Thoracic aorta (tissue), 2 donors: ENCODE measurements around the gene SH3PXD2A. TPM values are rescaled to one million over a fixed set of nuclear protein-coding genes. Genes with fewer than 3 reads are reported as not detected.

Experiments
- ATAC-seq: fragments of 150-250 bp; one replicate; pipeline ENCODE4 v1.8.0; 2017; ENCODE audit warnings: low read depth; ENCODE audit not compliant: insufficient number of reproducible peaks, low FRiP score
- DNase-seq: peaks from one replicate; pipeline ENCODE4 v3.0.0-alpha.2; 2020; ENCODE audit warnings: low spot score
- H3K27ac ChIP-seq, 2 donors: fragments of 200-600 bp; sonication (generic); 1 replicate in 1 of 2; 2 replicates in 1 of 2; pipeline ENCODE4 v1.5.1; 2016; ENCODE audit warnings: mild to moderate bottlenecking in 2 of 2, moderate library complexity in 2 of 2
- H3K27me3 ChIP-seq: fragments of 200-600 bp; sonication (generic); replicated peaks from 2 replicates; pipeline ENCODE4 v1.6.0; 2016; ENCODE audit warnings: mild to moderate bottlenecking; ENCODE audit not compliant: insufficient read depth
- H3K36me3 ChIP-seq: fragments of 200-600 bp; sonication (generic); one replicate; pipeline ENCODE4 v1.5.1; 2016
- H3K4me1 ChIP-seq, 2 donors: fragments of 200-600 bp; sonication (generic); 1 replicate in 1 of 2; 2 replicates in 1 of 2; pipeline versions ENCODE4 v1.5.1 to v1.6.0; 2016; ENCODE audit warnings: low read depth in 2 of 2, mild to moderate bottlenecking in 1 of 2; ENCODE audit not compliant: control insufficient read depth in 1 of 2
- H3K4me3 ChIP-seq: fragments of 200-600 bp; sonication (generic); 2 replicates; pipeline ENCODE4 v1.5.1; 2016; ENCODE audit warnings: mild to moderate bottlenecking
- H3K9me3 ChIP-seq: fragments of 200-600 bp; sonication (generic); 2 replicates; pipeline ENCODE4 v1.5.1; 2016
- CTCF ChIP-seq: fragments of 200-600 bp; sonication (generic); IDR thresholded peaks from one replicate; pipeline ENCODE4 v1.5.1; 2019; ENCODE audit warnings: antibody characterized with exemption
- total RNA-seq, 2 donors: library from RNA; depleted of rRNA; stranded (reverse); fragments of >200 nt; gene quantifications; one replicate each; pipeline versions ENCODE4 v1.1.0 to v1.2.3, GENCODE V29; 2016

The SH3PXD2A gene
- total RNA-seq, 2 donors from 2014 or later = 28.3 to 51.5 TPM

GRCh38 chr10:103622286-103622685 lies 233.1 kb downstream of the SH3PXD2A start:
- DNase-seq (no peak), ATAC-seq (no peak)
- H3K9me3 ChIP-seq = no peaks in the 10 kb centered on the region
- H3K27ac ChIP-seq = peak overlapping the region; percentile 71 to 78
- H3K36me3 ChIP-seq = peaks cover 8% of the 10 kb centered on the region
- H3K4me3 ChIP-seq = no peak overlapping the region
- TF ChIP-seq CTCF = no peak
- peaks cover 45 to 81% of the 10 kb centered on the region in 2 donors for H3K4me1 ChIP-seq
- no peaks in the 10 kb centered on the region for H3K27me3 ChIP-seq

- Histone ChIP-seq H3K4me3 (no peak overlapping the region), H3K36me3 (peaks cover 14% of the 10 kb centered on the region), H3K27ac (peak overlapping the region; percentile 71 to 78), H3K27me3 (no peaks in the 10 kb centered on the region), H3K4me1 (peaks cover 43 to 75% of the 10 kb centered on the region in 2 donors), H3K9me3 (no peaks in the 10 kb centered on the region)
- ATAC-seq (no peak), DNase-seq (no peak)
- no peak for TF ChIP-seq CTCF
These were observed 233.6 kb downstream of the SH3PXD2A start for GRCh38 chr10:103621783-103622125.

GRCh38 chr10:103620891-103621782 lies 234.2 kb downstream of the SH3PXD2A start:
- Histone ChIP-seq H3K27ac (peak overlapping the region; percentile 71 to 78), H3K4me1 (peaks cover 38 to 69% of the 10 kb centered on the region in 2 donors), H3K9me3 (no peaks in the 10 kb centered on the region), H3K27me3 (no peaks in the 10 kb centered on the region), H3K4me3 (no peak overlapping the region), H3K36me3 (peaks cover 18% of the 10 kb centered on the region)
- no peak for TF ChIP-seq CTCF
- no peak for DNase-seq
- no peak for ATAC-seq

GRCh38 chr10:103620352-103620740 lies 235.0 kb downstream of the SH3PXD2A start:
- Histone ChIP-seq H3K27me3 (no peaks in the 10 kb centered on the region), H3K9me3 (no peaks in the 10 kb centered on the region), H3K27ac (peak overlapping the region; percentile 71 to 78), H3K4me1 (peaks cover 38 to 62% of the 10 kb centered on the region in 2 donors), H3K4me3 (no peak overlapping the region), H3K36me3 (peaks cover 19% of the 10 kb centered on the region)
- ATAC-seq (no peak), DNase-seq (no peak)
- TF ChIP-seq CTCF = no peak

GRCh38 chr10:103619424-103620351 lies 235.7 kb downstream of the SH3PXD2A start:
- no peak for TF ChIP-seq CTCF
- Histone ChIP-seq H3K4me1 (peaks cover 38 to 62% of the 10 kb centered on the region in 2 donors), H3K4me3 (no peak overlapping the region), H3K9me3 (no peaks in the 10 kb centered on the region), H3K27me3 (no peaks in the 10 kb centered on the region), H3K27ac (peak overlapping the region; percentile 71 to 78), H3K36me3 (peaks cover 21% of the 10 kb centered on the region)
- ATAC-seq (no peak), DNase-seq (no peak)
